GM23338 (cell line): ENCODE results near the gene MOK. TPM values are rescaled to one million over a fixed set of nuclear protein-coding genes. Genes with fewer than 3 reads are reported as not detected.

Experiments used
- ATAC-seq: fragments of 200-7000 bp; cut with Tn5 transposase; 3 replicates; pipeline ENCODE4 v1.9.1; 2020
- DNase-seq: peaks from one replicate; pipeline ENCODE4 v3.0.0-alpha.2; 2015; ENCODE audit warnings: low spot score
- H2AFZ ChIP-seq: fragments of 200-600 bp; sonication (generic); 2 replicates; pipeline ENCODE4 v1.8.0; 2016; ENCODE audit warnings: antibody characterized with exemption, mild to moderate bottlenecking, moderate library complexity
- H3F3A ChIP-seq: fragments of 200-600 bp; sonication (generic); replicated peaks from 2 replicates; pipeline ENCODE4 v1.8.0; 2017; ENCODE audit warnings: antibody characterized with exemption, mixed run types, low read depth
- H3K27ac ChIP-seq: fragments of 200-600 bp; sonication (generic); 2 replicates; pipeline ENCODE4 v1.6.1; 2016; ENCODE audit warnings: low read depth
- H3K27me3 ChIP-seq: fragments of 200-600 bp; sonication (generic); 2 replicates; pipeline ENCODE4 v1.8.0; 2016; ENCODE audit warnings: mild to moderate bottlenecking, mixed run types, moderate library complexity; ENCODE audit not compliant: insufficient read depth
- H3K36me3 ChIP-seq: fragments of 200-600 bp; sonication (generic); 2 replicates; pipeline ENCODE4 v1.8.0; 2016; ENCODE audit warnings: mild to moderate bottlenecking; ENCODE audit not compliant: insufficient read depth
- H3K4me1 ChIP-seq: fragments of 200-600 bp; sonication (generic); 2 replicates; pipeline ENCODE4 v1.8.0; 2016; ENCODE audit warnings: mild to moderate bottlenecking, moderate library complexity; ENCODE audit not compliant: insufficient read depth
- H3K4me2 ChIP-seq: fragments of 200-600 bp; sonication (generic); 2 replicates; pipeline ENCODE4 v1.7.1; 2017; ENCODE audit warnings: mixed run types
- H3K4me3 ChIP-seq: fragments of 200-600 bp; sonication (generic); 2 replicates; pipeline ENCODE4 v1.6.1; 2016; ENCODE audit warnings: mixed run types
- H3K79me2 ChIP-seq: fragments of 200-600 bp; sonication (generic); replicated peaks from 2 replicates; pipeline ENCODE4 v1.8.0; 2017; ENCODE audit warnings: mild to moderate bottlenecking; ENCODE audit not compliant: insufficient read depth
- H3K9me2 ChIP-seq: fragments of 200-600 bp; sonication (generic); 2 replicates; pipeline ENCODE4 v1.8.0; 2017; ENCODE audit not compliant: insufficient read depth
- H4K20me1 ChIP-seq: fragments of 200-600 bp; sonication (generic); replicated peaks from 2 replicates; pipeline ENCODE4 v1.8.0; 2017; ENCODE audit warnings: mild to moderate bottlenecking; ENCODE audit not compliant: insufficient read depth
- H3K27ac Mint-ChIP-seq: 2 replicates; pipeline ENCODE4 v1.8.0; 2020; ENCODE audit warnings: inconsistent platforms, mild to moderate bottlenecking, moderate library complexity, mixed read lengths
- H3K27me3 Mint-ChIP-seq: 3 replicates; pipeline ENCODE4 v1.8.0; 2022; ENCODE audit warnings: low read depth, mild to moderate bottlenecking, moderate library complexity, mixed read lengths, inconsistent platforms; ENCODE audit not compliant: insufficient read depth, poor library complexity
- H3K36me3 Mint-ChIP-seq: 3 replicates; pipeline ENCODE4 v1.8.0; 2021; ENCODE audit warnings: low read depth, mild to moderate bottlenecking, inconsistent platforms, moderate library complexity, mixed read lengths
- H3K4me1 Mint-ChIP-seq: 3 replicates; pipeline ENCODE4 v1.8.0; 2020; ENCODE audit warnings: mild to moderate bottlenecking, inconsistent platforms, mixed read lengths
- H3K4me3 Mint-ChIP-seq: 3 replicates; pipeline ENCODE4 v1.8.0; 2021; ENCODE audit warnings: moderate library complexity, mild to moderate bottlenecking, inconsistent platforms, mixed read lengths
- H3K9me3 Mint-ChIP-seq: 3 replicates; pipeline ENCODE4 v1.8.0; 2020; ENCODE audit warnings: moderate library complexity, mild to moderate bottlenecking, inconsistent platforms, mixed read lengths
- CREB1 ChIP-seq: fragments of 250-450 bp; sonication (Bioruptor Pico); IDR thresholded peaks from 2 replicates; pipeline ENCODE4 v1.5.0; 2020; ENCODE audit warnings: low read depth, mild to moderate bottlenecking, moderate library complexity
- CTCF ChIP-seq, 2 experiments: fragments of 200-600 bp in 1 of 2; sonication (generic) in 1 of 2; conservative IDR thresholded peaks; 2 replicates each; pipeline versions ENCODE4 v1.5.1 to v1.6.1; 2016 to 2017; ENCODE audit warnings: antibody characterized with exemption in 2 of 2, low read depth in 2 of 2, mild to moderate bottlenecking in 2 of 2, moderate library complexity in 1 of 2
- ETS1 ChIP-seq: IDR thresholded peaks from 2 replicates; pipeline ENCODE4 v1.6.1; 2016; ENCODE audit warnings: antibody characterized with exemption
- EZH2 ChIP-seq: fragments of 200-600 bp; sonication (generic); IDR thresholded peaks from one replicate; pipeline ENCODE4 v1.8.0; 2017; ENCODE audit warnings: antibody characterized with exemption, mild to moderate bottlenecking, low read depth; ENCODE audit not compliant: unreplicated experiment
- EZH2phosphoT487 ChIP-seq: fragments of 200-600 bp; sonication (generic); IDR thresholded peaks from one replicate; pipeline ENCODE4 v1.8.1; 2018; ENCODE audit warnings: antibody characterized with exemption; ENCODE audit not compliant: unreplicated experiment
- JUNB ChIP-seq: IDR thresholded peaks from one replicate; pipeline ENCODE4 v1.6.1; 2016; ENCODE audit warnings: antibody characterized with exemption; ENCODE audit not compliant: unreplicated experiment
- ZNF114 ChIP-seq: fragments of 250-450 bp; sonication (Bioruptor Pico); IDR thresholded peaks from 2 replicates; pipeline ENCODE4 v1.5.0; 2020; ENCODE audit warnings: mild to moderate bottlenecking, moderate library complexity
- ZNF462 ChIP-seq: fragments of 250-450 bp; sonication (Bioruptor Pico); IDR thresholded peaks from 2 replicates; pipeline ENCODE4 v1.5.0; 2020; ENCODE audit warnings: mild to moderate bottlenecking, moderate library complexity
- polyA plus RNA-seq: library from polyadenylated mRNA; unstranded; fragments of >200 nt; fragmentation: Nextera tagmentation; extraction: Ambion mirVana; gene quantifications from 2 replicates; pipeline ENCODE4 v1.2.1, GENCODE V29; 2016
- total RNA-seq: library from RNA; depleted of rRNA; stranded (reverse); fragments of >200 nt; shearing (Covaris generic); gene quantifications from 2 replicates; pipeline ENCODE4 v1.2.3, GENCODE V29; 2014

The MOK gene
- total and polyA plus RNA-seq, 2 experiments from 2014 or later, result 3.1 TPM

- Mint-ChIP-seq H3K36me3 (no peaks in the 10 kb centered on the region), H3K27ac (no peak overlapping the region), H3K4me3 (no peak overlapping the region), H3K9me3 (peaks cover 4% of the 10 kb centered on the region; the same call in 2 of the 3 replicates), H3K4me1 (no peaks in the 10 kb centered on the region; the same call in 2 of the 3 replicates), H3K27me3 (peaks cover 2% of the 10 kb centered on the region)
- no peak for TF ChIP-seq JUNB
- H3K27me3 ChIP-seq, result no peaks in the 10 kb centered on the region
- H2AFZ ChIP-seq, result no peak overlapping the region
- no peaks in the 10 kb centered on the region for H3K4me1 ChIP-seq
- DNase-seq (no peak), ATAC-seq (no peak)
- no peaks in the 10 kb centered on the region for H3K79me2 ChIP-seq
- H3K36me3 ChIP-seq, result no peaks in the 10 kb centered on the region; the same call in 1 of the 2 replicates
- H4K20me1 ChIP-seq, result no peaks in the 10 kb centered on the region
- no peak overlapping the region for H3K4me3 ChIP-seq
- no peaks in the 10 kb centered on the region for H3F3A ChIP-seq
- H3K27ac ChIP-seq, result no peak overlapping the region
- H3K9me2 ChIP-seq, result no peaks in the 10 kb centered on the region
- no peak overlapping the region for H3K4me2 ChIP-seq
These were observed 24.5 kb downstream of the MOK start for GRCh38 chr14:102280376-102280962.

- DNase-seq (peak; percentile 16), ATAC-seq (no peak)
- H3K4me3 Mint-ChIP-seq, result no peak overlapping the region
- Histone ChIP-seq H3K4me1 (no peaks in the 10 kb centered on the region), H2AFZ (no peak overlapping the region), H3K79me2 (no peaks in the 10 kb centered on the region), H3K36me3 (no peaks in the 10 kb centered on the region; the same call in 1 of the 2 replicates), H3K4me2 (no peak overlapping the region), H3K4me3 (no peak overlapping the region), H3F3A (no peaks in the 10 kb centered on the region), H3K9me2 (no peaks in the 10 kb centered on the region), H4K20me1 (no peaks in the 10 kb centered on the region), H3K27ac (no peak overlapping the region), H3K27me3 (no peaks in the 10 kb centered on the region)
- peaks cover 2% of the 10 kb centered on the region for H3K27me3 Mint-ChIP-seq
- H3K4me1 Mint-ChIP-seq, result no peaks in the 10 kb centered on the region; the same call in 2 of the 3 replicates
- peaks cover 9% of the 10 kb centered on the region; the same call in 2 of the 3 replicates for H3K9me3 Mint-ChIP-seq
- no peak overlapping the region for H3K27ac Mint-ChIP-seq
- H3K36me3 Mint-ChIP-seq, result no peaks in the 10 kb centered on the region
- TF ChIP-seq ZNF114 (CRISPR knock-in tag) (no peak), ZNF462 (CRISPR knock-in tag) (no peak), EZH2phosphoT487 (no peak), CREB1 (CRISPR knock-in tag) (no peak), CTCF (conservative IDR thresholded peaks at IDR 0.05; ENCODE audit: low read depth in 2 of 2) (no peak), JUNB (no peak), ETS1 (no peak), EZH2 (no peak)
These were observed 25.1 kb downstream of the MOK start for GRCh38 chr14:102279688-102280348.
